GM21515 (cell line): ENCODE data around the gene A3GALT2.

Experiments
- ATAC-seq: cut with Tn5 transposase; IDR thresholded peaks from one replicate; pipeline ENCODE4 v1.9.1; 2021; ENCODE audit not compliant: unreplicated experiment

Gene A3GALT2

GRCh38 chr1:33350611-33351280 lies 29.8 kb upstream of the A3GALT2 start:
- no peak for ATAC-seq

- peak; percentile 76 for ATAC-seq
Measured at GRCh38 chr1:33349778-33350610, 29.1 kb upstream of the A3GALT2 start.

- peak; percentile 35 for ATAC-seq
Measured at GRCh38 chr1:33349081-33349759, 28.3 kb upstream of the A3GALT2 start.

- ATAC-seq, result no peak
Measured at GRCh38 chr1:33348676-33349080, 27.8 kb upstream of the A3GALT2 start.

GRCh38 chr1:33348194-33348593 lies 27.3 kb upstream of the A3GALT2 start:
- no peak for ATAC-seq

- no peak for ATAC-seq
Measured at GRCh38 chr1:33347650-33347992, 26.7 kb upstream of the A3GALT2 start.

GRCh38 chr1:33346927-33347649 lies 26.2 kb upstream of the A3GALT2 start:
- ATAC-seq, result no peak

- no peak for ATAC-seq
Measured at GRCh38 chr1:33346533-33346926, 25.6 kb upstream of the A3GALT2 start.

- no peak for ATAC-seq
Measured at GRCh38 chr1:33344896-33345560, 24.1 kb upstream of the A3GALT2 start.

- ATAC-seq, result no peak
Measured at GRCh38 chr1:33343539-33343938, 22.6 kb upstream of the A3GALT2 start.

GRCh38 chr1:33342041-33342723 lies 21.3 kb upstream of the A3GALT2 start:
- no peak for ATAC-seq

- ATAC-seq, result no peak
Measured at GRCh38 chr1:33341190-33341589, 20.3 kb upstream of the A3GALT2 start.

- no peak for ATAC-seq
Measured at GRCh38 chr1:33339413-33339812, 18.5 kb upstream of the A3GALT2 start.

GRCh38 chr1:33338440-33339211 lies 17.7 kb upstream of the A3GALT2 start:
- no peak for ATAC-seq

GRCh38 chr1:33338048-33338439 lies 17.1 kb upstream of the A3GALT2 start:
- ATAC-seq, result no peak

GRCh38 chr1:33337441-33337840 lies 16.5 kb upstream of the A3GALT2 start:
- no peak for ATAC-seq

GRCh38 chr1:33336580-33336979 lies 15.7 kb upstream of the A3GALT2 start:
- no peak for ATAC-seq

GRCh38 chr1:33335020-33335419 lies 14.1 kb upstream of the A3GALT2 start:
- ATAC-seq, result no peak

- ATAC-seq, result no peak
Measured at GRCh38 chr1:33334081-33334552, 13.2 kb upstream of the A3GALT2 start.
